Measurements from ENCODE around the gene CFAP251. TPM values are rescaled to one million over a fixed set of nuclear protein-coding genes. Genes with fewer than 3 reads are reported as not detected.
A peak's percentile ranks its signal among the peaks of the same experiment; 100 is the strongest.

CFAP251 gene
- total RNA-seq, 1 experiment from 2014 or later = 2.6 TPM

DNA sequence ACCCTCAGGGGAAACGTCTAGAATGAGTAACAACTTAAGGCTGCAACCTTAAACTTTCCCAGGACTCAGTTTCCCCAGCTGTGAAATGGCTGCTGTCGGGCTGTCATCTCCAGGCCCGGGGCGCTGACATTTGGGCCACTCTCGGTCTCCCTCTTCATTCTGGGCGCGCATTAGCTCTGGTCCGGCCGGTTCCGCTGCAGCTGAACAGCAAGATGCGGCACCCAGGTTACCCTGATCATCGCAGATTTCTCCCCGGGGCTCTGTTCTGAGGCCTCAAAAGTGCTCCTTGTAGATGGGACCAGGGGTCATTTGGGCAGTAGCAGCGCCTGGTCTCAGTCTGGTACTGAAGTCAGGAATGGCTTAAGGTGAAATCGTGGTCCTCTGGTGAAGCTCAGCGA, 102.4 kb downstream of the CFAP251 start:
- CTCF ChIA-PET = no interaction called here

More for the DNA sequence above, 102.4 kb downstream of the CFAP251 start:
- TF ChIP-seq RAD21 (IDR thresholded peaks at IDR 0.05; ENCODE audit: low read depth) (no peak), POLR2AphosphoS5 (IDR thresholded peaks at IDR 0.05; ENCODE audit: low read depth, low read length) (no peak), ZFX (IDR thresholded peaks at IDR 0.05) (no peak), FOSL1 (IDR thresholded peaks at IDR 0.05; ENCODE audit: low read depth) (no peak), POLR2A (IDR thresholded peaks at IDR 0.05; ENCODE audit: borderline replicate concordance, extremely low read depth, insufficient read depth, insufficient read length) (no peak), EGR1 (IDR thresholded peaks at IDR 0.05; ENCODE audit: low read depth) (no peak), EZH2 (IDR thresholded peaks at IDR 0.05) (no peak), SRF (IDR thresholded peaks at IDR 0.05; ENCODE audit: low read depth) (no peak), EZH2phosphoT487 (IDR thresholded peaks at IDR 0.05; ENCODE audit: borderline replicate concordance) (no peak), JUND (IDR thresholded peaks at IDR 0.05) (no peak), ZNF274 (IDR thresholded peaks at IDR 0.05; ENCODE audit: low read depth, low read length) (no peak), TCF7L2 (IDR thresholded peaks at IDR 0.05; ENCODE audit: borderline replicate concordance, extremely low read depth, insufficient read depth, insufficient read length) (no peak)
- TF ChIP-seq, protein P1, sequence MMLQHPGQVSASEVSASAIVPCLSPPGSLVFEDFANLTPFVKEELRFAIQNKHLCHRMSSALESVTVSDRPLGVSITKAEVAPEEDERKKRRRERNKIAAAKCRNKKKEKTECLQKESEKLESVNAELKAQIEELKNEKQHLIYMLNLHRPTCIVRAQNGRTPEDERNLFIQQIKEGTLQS (IDR thresholded peaks at IDR 0.05) = no peak
- TF ChIP-seq, protein P2, sequence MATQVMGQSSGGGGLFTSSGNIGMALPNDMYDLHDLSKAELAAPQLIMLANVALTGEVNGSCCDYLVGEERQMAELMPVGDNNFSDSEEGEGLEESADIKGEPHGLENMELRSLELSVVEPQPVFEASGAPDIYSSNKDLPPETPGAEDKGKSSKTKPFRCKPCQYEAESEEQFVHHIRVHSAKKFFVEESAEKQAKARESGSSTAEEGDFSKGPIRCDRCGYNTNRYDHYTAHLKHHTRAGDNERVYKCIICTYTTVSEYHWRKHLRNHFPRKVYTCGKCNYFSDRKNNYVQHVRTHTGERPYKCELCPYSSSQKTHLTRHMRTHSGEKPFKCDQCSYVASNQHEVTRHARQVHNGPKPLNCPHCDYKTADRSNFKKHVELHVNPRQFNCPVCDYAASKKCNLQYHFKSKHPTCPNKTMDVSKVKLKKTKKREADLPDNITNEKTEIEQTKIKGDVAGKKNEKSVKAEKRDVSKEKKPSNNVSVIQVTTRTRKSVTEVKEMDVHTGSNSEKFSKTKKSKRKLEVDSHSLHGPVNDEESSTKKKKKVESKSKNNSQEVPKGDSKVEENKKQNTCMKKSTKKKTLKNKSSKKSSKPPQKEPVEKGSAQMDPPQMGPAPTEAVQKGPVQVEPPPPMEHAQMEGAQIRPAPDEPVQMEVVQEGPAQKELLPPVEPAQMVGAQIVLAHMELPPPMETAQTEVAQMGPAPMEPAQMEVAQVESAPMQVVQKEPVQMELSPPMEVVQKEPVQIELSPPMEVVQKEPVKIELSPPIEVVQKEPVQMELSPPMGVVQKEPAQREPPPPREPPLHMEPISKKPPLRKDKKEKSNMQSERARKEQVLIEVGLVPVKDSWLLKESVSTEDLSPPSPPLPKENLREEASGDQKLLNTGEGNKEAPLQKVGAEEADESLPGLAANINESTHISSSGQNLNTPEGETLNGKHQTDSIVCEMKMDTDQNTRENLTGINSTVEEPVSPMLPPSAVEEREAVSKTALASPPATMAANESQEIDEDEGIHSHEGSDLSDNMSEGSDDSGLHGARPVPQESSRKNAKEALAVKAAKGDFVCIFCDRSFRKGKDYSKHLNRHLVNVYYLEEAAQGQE (IDR thresholded peaks at IDR 0.05; ENCODE audit: low read depth) = no peak
- TF ChIP-seq, protein P3, sequence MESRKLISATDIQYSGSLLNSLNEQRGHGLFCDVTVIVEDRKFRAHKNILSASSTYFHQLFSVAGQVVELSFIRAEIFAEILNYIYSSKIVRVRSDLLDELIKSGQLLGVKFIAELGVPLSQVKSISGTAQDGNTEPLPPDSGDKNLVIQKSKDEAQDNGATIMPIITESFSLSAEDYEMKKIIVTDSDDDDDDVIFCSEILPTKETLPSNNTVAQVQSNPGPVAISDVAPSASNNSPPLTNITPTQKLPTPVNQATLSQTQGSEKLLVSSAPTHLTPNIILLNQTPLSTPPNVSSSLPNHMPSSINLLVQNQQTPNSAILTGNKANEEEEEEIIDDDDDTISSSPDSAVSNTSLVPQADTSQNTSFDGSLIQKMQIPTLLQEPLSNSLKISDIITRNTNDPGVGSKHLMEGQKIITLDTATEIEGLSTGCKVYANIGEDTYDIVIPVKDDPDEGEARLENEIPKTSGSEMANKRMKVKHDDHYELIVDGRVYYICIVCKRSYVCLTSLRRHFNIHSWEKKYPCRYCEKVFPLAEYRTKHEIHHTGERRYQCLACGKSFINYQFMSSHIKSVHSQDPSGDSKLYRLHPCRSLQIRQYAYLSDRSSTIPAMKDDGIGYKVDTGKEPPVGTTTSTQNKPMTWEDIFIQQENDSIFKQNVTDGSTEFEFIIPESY (IDR thresholded peaks at IDR 0.05; ENCODE audit: extremely low read depth, insufficient replicate concordance, low read length) = no peak
- TF ChIP-seq, protein P4, sequence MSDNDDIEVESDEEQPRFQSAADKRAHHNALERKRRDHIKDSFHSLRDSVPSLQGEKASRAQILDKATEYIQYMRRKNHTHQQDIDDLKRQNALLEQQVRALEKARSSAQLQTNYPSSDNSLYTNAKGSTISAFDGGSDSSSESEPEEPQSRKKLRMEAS (IDR thresholded peaks at IDR 0.05) = no peak
- DNase-seq (ENCODE audit: low read depth, low spot score) (no peak), ATAC-seq (no peak)
- Histone ChIP-seq H3K36me3 (ENCODE audit: control insufficient read depth in 1 of 2, insufficient read depth in 2 of 2, low read length in 2 of 2) (no peaks in the 10 kb centered on the region), H3K9ac (ENCODE audit: low read length) (peak overlapping the region; percentile 70), H3K4me2 (ENCODE audit: low read length) (peak overlapping the region; percentile 97), H3K9me3 (ENCODE audit: control insufficient read depth in 1 of 2, insufficient read depth in 1 of 2, low read depth in 1 of 2, low read length in 2 of 2) (0 out of 4 replicates have a peak, but pooled peaks cover 0 to 6% of the 10 kb centered on the region in 2 experiments), H3K27ac (ENCODE audit: low read depth, low read length) (no peak overlapping the region), H3K27me3 (ENCODE audit: insufficient read depth, low read length) (no peaks in the 10 kb centered on the region), H2AFZ (ENCODE audit: low read depth, low read length, poor library complexity, severe bottlenecking) (peak overlapping the region; percentile 56), H3K4me3 (replicated peaks in 1 of 2; ENCODE audit: low read depth in 1 of 2, low read length in 2 of 2) (peak overlapping the region; percentile 54 to 71), H3K4me1 (ENCODE audit: control insufficient read depth in 1 of 2, insufficient read depth in 2 of 2, low read length in 2 of 2) (peaks cover 17 to 27% of the 10 kb centered on the region in 2 experiments), H4K20me1 (ENCODE audit: insufficient read depth) (no peaks in the 10 kb centered on the region), H3K79me2 (ENCODE audit: insufficient read depth, low read length) (peaks cover 24% of the 10 kb centered on the region), H3K9me2 (ENCODE audit: insufficient read depth) (no peaks in the 10 kb centered on the region)
- ChIA-PET RAD21 (ENCODE audit: low non-redundant PET in 1 of 2, low total read pairs in 2 of 2, uncharacterized antibody in 2 of 2, unreplicated experiment in 2 of 2) (no interaction called here), POLR2A (no interaction called here)
- intact Hi-C loops (cut with micrococcal nuclease) = no loop called here
- no TSS peak for BruUV-seq (replicated peaks)

Measured in HCT116 (cell line).